Left renal cortex interstitium (tissue), 4 donors: ENCODE data around the gene CLOCK. TPM values are rescaled to one million over a fixed set of nuclear protein-coding genes. Genes with fewer than 3 reads are reported as not detected.

ENCODE experiments used
- DNase-seq, 4 donors: peaks; one replicate each; pipeline ENCODE4 v3.0.0-alpha.2; 2013; ENCODE audit warnings: low read depth in 4 of 4, low spot score in 2 of 4, missing footprints in 1 of 4
- polyA plus RNA-seq, 4 donors: library from polyadenylated mRNA; unstranded; fragments of 120-200 nt; gene quantifications; one replicate each; pipeline ENCODE4 v1.2.1, GENCODE V29; 2013; ENCODE audit not compliant: insufficient read length in 4 of 4

CLOCK gene
- polyA plus RNA-seq, 4 donors = 17.0 to 24.9 (median 20.7) TPM

DNA sequence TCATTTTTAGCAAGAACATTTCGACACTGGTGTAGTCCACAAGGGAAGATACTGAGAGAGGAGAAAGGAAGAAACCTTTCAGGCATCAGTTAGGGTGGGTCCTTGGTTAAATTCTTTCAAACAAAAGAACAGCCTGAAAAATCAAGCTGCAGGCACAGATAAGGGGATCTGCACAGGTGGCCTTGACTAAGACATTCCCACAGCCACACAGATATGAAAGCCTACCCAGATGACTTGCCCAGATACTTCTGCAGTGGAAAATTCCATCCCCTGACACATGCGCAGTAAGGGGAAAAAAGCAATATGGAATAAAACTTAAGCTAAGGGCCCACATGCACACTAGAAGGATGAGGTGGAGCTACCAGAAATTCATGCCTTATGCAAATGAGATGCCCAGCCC is 159.9 kb downstream of the CLOCK start:
- no peak for DNase-seq

DNA sequence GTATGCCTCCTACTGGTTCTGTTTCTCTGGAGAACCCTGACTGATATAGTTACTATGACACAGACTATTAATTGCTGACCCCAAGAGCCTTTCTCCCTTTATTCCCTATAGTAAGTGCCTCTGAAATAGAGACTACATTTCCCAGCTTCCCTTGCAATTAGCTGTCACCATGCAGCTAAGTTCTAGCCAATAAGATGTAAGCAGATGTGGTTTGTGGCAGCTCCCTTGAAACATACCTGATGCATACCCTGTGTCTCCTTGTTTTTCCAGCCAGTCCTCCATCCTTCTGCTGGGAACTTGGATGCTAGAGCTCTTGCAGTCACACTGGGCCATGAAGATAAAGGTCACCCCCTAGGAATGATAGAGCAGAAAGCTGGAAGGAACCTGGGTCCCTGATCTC is 160.6 kb downstream of the CLOCK start:
- DNase-seq = no peak

DNA sequence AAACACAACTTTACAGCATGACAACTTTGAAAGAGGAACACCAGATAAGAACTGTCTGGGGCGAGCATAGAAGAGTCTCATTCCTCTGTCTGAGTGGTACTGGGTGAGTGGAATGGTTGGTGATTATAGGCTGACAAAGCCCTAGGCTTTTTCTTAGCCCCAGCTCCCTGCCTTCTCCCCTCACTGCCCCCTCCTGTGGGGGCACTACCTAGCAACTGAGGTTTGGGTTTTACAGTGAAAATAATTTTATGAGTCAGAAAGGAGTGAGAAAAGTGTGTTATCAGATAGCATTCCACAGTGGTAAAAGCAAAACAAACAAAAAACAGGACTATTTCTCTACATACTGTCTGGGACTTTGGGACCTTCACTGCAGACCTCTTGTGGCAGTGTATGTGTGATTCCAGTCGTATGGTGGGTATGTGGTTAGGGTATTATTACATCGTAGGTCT is 161.5 kb downstream of the CLOCK start:
- DNase-seq = no peak

DNA sequence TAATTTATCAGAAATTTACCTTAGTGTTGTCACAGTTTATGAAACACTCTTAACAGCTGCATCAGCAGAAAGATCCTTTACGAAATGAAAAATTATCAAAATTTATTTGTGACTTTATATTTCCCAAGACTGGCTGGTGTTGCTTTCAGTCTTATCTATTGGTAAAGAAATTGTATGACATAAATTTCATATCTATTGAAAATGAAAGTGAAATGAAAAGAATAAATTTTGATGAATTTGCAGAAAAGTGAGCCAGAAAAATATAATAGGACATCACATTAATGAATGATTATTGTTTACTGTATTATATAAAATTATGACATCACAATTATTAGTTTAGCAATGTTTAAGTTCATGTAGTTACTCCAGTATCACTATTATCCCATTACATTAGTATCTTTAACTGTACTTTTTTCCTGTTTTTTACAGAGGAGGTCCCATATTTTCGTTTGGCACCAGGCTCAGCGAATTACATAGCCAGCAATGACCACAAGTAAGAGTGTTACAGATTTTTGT is 164.2 kb downstream of the CLOCK start:
- DNase-seq = no peak

DNA sequence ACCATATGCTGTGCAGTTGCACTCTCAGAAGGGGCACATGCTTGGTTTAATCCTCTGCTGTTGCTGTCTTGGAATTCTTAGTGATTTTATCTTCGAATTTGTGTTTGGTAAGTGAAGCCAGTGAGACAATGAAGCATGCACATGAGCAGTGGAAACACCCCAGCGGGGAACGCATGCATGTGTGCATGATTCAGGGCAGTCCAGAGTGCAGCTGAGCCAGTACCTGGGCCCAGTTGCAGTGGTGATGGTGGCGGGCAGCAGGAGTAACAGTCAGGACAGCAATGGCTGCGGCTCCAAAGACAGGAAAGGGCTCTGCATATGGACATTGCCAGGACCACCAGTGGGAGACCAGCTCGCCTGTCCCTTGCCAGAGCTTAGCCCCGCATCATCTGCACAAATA is 165.2 kb downstream of the CLOCK start:
- DNase-seq = no peak

DNA sequence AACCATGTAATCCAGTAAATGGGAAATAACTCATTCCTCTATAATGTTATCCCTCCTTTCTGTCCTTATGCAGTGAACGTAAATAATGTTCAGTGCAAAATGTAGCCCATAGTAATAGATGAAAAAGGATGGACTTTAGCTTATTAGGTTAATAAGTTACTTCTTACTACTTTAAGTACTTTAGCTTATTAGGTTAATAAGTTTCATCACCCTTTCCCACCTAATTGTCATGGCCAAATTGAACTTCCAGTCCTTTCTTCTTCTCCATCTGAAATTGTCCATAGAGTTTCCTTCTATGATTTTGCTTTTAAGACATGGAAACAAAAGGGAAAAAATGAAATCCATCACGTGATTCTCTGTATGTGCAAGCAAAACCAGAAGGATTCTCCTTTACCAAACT is 166.1 kb downstream of the CLOCK start:
- no peak for DNase-seq

DNA sequence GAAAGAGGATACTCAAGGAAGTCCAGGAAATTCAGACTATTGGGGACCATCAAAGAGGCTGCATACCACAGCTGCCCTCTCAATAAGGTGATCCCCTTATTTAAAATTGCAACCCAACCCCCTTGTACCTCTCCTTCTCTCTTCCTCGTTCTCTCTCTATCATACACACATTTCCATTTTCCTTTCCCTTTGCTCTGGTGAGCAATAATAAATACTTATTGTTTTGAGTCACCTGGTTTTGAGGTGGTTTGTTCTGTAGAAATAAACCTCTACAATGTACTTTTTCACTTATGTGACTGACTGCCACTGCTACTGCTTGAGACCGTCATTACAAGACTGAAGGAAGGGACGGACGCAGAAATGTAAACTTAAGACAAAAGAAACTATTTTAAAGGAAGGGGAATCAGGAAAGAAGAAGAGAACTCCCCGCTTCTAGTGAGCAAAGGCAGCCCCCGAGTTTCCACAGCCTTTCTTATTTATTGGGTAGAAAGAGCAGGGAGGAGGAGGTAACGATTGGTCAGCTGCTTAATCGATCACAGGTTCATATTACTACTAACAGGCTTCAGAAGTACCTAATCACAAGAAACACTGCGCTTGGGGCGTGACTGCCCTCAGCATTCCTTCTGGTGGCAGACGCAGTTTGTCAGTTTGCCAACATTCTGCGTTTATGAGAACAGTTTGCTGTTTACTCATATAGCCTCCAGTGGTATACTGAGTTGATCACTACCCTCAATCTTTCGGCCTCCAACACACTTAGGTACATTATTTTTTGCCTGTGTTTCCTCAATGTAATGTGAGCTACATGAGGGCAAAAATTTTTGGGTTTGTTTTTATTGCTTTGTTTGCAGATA is 167.9 kb downstream of the CLOCK start:
- no peak for DNase-seq

Other genes starting within 250 kb of the CLOCK start
- gene SRD5A3, start 200.7 kb downstream of the CLOCK start, polyA plus RNA-seq = 10 to 100 TPM; 17.0 to 22.6 (median 19.4) TPM
- 100 to 1,000 TPM in 1 of 4 donors, 10 to 100 TPM in 3; 73.8 to 114 (median 85.7) TPM for gene TMEM165, start 151.0 kb downstream of the CLOCK start, polyA plus RNA-seq
- under 1 TPM in 2 of 4 donors, not detected in 2; 0.17 to 0.19 TPM for gene PDCL2, start 45.3 kb upstream of the CLOCK start, polyA plus RNA-seq
- gene NMU, start 89.4 kb upstream of the CLOCK start, polyA plus RNA-seq = 10 to 100 TPM in 2 of 4 donors, 1 to 10 TPM in 2; 9.6 to 15.9 (median 10.6) TPM